Glutamatergic neuron (in vitro differentiated cells): ENCODE results near the gene CORO7. TPM values are rescaled to one million over a fixed set of nuclear protein-coding genes. Genes with fewer than 3 reads are reported as not detected.

Source experiments
- DNase-seq: peaks from one replicate; pipeline ENCODE4 v3.0.0; 2022
- H3K27ac Mint-ChIP-seq: one replicate; pipeline ENCODE4 v1.8.0; 2020; ENCODE audit warnings: mild to moderate bottlenecking, mixed read lengths, inconsistent platforms; ENCODE audit not compliant: unreplicated experiment
- H3K27me3 Mint-ChIP-seq: one replicate; pipeline ENCODE4 v1.8.0; 2020; ENCODE audit warnings: mild to moderate bottlenecking, moderate library complexity, mixed read lengths, inconsistent platforms; ENCODE audit not compliant: unreplicated experiment
- H3K36me3 Mint-ChIP-seq: one replicate; pipeline ENCODE4 v1.8.0; 2020; ENCODE audit warnings: mild to moderate bottlenecking, mixed read lengths, inconsistent platforms; ENCODE audit not compliant: unreplicated experiment
- H3K4me1 Mint-ChIP-seq: one replicate; pipeline ENCODE4 v1.8.0; 2020; ENCODE audit warnings: mild to moderate bottlenecking, low read depth, mixed read lengths, inconsistent platforms; ENCODE audit not compliant: unreplicated experiment
- H3K4me3 Mint-ChIP-seq: one replicate; pipeline ENCODE4 v1.8.0; 2020; ENCODE audit warnings: mild to moderate bottlenecking, mixed read lengths, inconsistent platforms; ENCODE audit not compliant: unreplicated experiment
- H3K9me3 Mint-ChIP-seq: one replicate; pipeline ENCODE4 v1.8.0; 2020; ENCODE audit warnings: mild to moderate bottlenecking, moderate library complexity, mixed read lengths, inconsistent platforms; ENCODE audit not compliant: unreplicated experiment
- total RNA-seq: library from RNA; stranded (reverse); fragmentation: NEBNext Ultra II Directional; extraction: Animal tissue kit (Norgen Biotek cat#: 25700); gene quantifications from one replicate; pipeline ENCODE4 v1.2.1, GENCODE V29; 2021; ENCODE audit not compliant: unreplicated experiment
- TF ChIP-seq, protein P1 (sequence below): fragments of 200-600 bp; sonication (generic); IDR thresholded peaks from one replicate; pipeline ENCODE4 v1.5.0; 2021; ENCODE audit not compliant: partially characterized antibody, unreplicated experiment

Gene CORO7
- total RNA-seq, 1 donor from 2014 or later, result 200 TPM

DNA sequence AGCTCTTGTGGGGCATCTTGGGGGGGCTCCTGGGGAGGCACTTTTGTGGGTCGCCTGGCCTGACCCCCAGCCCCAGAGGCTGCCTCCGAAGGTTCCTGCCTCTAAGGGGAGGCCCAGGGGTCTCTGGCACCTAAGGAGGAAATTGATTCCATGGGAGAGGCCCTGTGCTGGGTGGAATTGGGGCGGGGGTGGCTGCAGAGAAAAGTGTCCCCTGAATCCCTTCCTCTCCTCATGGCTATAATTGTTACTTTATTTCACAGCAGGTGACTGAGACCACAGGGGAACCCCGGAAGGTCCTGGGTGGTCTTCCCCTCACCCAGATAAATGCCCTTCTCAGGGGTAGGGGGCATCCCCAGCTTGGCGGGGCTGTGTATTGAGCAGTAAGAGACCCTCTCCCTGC lies 97.4 kb downstream of the CORO7 start:
- peaks cover 11% of the 10 kb centered on the region for H3K27me3 Mint-ChIP-seq
- no peak overlapping the region for H3K27ac Mint-ChIP-seq
- no peak overlapping the region for H3K4me3 Mint-ChIP-seq
- H3K36me3 Mint-ChIP-seq, result no peaks in the 10 kb centered on the region
- peaks cover 9% of the 10 kb centered on the region for H3K9me3 Mint-ChIP-seq
- TF ChIP-seq, protein P1, sequence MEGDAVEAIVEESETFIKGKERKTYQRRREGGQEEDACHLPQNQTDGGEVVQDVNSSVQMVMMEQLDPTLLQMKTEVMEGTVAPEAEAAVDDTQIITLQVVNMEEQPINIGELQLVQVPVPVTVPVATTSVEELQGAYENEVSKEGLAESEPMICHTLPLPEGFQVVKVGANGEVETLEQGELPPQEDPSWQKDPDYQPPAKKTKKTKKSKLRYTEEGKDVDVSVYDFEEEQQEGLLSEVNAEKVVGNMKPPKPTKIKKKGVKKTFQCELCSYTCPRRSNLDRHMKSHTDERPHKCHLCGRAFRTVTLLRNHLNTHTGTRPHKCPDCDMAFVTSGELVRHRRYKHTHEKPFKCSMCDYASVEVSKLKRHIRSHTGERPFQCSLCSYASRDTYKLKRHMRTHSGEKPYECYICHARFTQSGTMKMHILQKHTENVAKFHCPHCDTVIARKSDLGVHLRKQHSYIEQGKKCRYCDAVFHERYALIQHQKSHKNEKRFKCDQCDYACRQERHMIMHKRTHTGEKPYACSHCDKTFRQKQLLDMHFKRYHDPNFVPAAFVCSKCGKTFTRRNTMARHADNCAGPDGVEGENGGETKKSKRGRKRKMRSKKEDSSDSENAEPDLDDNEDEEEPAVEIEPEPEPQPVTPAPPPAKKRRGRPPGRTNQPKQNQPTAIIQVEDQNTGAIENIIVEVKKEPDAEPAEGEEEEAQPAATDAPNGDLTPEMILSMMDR, result no peak
- peaks cover 8% of the 10 kb centered on the region for H3K4me1 Mint-ChIP-seq
- no peak for DNase-seq

DNA sequence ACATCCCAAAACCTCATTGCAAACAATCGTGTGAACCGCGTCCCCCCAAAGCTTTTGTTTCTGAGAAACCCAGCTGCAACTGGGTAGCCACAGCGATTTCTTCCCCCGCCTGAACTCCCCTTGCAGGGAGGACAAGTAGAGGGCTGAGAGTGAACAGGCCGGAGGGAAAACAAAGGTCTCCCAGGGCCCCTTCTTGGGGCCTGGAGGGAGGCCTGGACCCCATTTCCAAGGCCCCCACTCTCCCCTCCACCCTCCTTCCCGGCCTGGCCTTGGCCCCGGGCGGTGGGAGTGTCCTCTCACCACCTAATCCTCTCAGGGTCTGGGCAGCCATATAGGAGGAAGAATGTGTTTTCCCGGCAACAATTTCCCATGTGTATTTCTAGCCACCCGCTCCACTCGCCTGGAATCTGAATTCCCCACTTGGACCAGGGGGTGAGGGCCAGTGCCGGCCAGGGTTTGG lies 97.9 kb downstream of the CORO7 start:
- Mint-ChIP-seq H3K4me1 (peaks cover 8% of the 10 kb centered on the region), H3K36me3 (no peaks in the 10 kb centered on the region), H3K4me3 (peak overlapping the region; percentile 83), H3K9me3 (peaks cover 11% of the 10 kb centered on the region), H3K27ac (no peak overlapping the region), H3K27me3 (peaks cover 11% of the 10 kb centered on the region)
- TF ChIP-seq, protein P1, result no peak
- DNase-seq, result no peak

DNA sequence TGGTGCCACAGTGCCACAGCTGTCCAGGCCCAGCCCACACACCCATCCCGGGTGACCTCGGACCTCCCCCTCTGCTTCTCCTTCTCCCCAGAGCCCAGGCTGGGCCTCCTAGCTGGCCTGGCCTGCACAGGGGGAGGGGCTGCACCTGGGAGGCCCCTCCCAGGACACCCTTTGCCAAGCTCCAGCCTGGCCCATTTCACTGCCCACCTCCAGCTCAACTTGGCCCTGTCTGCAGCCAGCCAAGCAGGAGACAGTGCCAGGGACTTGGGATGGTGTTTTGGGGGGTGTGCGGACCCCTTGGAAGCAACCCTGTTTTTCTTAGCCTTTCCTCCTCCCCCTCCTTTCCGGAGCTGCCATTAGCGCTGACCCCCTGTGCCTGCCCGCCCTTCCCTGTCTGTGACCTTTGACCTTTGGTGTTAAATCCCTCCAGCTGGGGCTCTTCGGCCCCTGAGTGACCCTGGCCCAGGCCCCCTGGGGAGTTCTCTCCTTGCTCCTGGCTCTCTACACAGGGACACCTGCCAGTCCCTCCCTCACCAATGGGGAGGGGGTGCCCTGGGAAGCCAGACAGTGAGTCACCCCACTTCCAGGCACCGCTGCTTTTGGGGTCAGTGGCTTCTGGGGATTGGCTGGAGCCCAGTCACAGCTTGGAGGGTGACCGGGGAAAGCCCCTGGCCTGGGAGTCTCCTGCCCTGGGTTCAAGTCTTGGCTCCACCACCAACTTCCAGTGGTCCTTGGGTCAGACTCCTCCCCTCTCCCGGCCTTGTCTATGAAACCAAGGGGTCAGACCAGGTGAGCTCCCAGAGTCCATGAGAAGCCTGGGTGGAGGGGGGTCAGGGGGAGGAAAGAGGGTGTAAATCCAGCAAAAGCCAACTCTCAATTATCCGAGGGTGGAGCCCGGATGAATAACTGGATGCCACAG lies 98.6 kb downstream of the CORO7 start:
- Mint-ChIP-seq H3K4me3 (peak overlapping the region; percentile 83), H3K4me1 (peaks cover 8% of the 10 kb centered on the region), H3K27ac (no peak overlapping the region)

DNA sequence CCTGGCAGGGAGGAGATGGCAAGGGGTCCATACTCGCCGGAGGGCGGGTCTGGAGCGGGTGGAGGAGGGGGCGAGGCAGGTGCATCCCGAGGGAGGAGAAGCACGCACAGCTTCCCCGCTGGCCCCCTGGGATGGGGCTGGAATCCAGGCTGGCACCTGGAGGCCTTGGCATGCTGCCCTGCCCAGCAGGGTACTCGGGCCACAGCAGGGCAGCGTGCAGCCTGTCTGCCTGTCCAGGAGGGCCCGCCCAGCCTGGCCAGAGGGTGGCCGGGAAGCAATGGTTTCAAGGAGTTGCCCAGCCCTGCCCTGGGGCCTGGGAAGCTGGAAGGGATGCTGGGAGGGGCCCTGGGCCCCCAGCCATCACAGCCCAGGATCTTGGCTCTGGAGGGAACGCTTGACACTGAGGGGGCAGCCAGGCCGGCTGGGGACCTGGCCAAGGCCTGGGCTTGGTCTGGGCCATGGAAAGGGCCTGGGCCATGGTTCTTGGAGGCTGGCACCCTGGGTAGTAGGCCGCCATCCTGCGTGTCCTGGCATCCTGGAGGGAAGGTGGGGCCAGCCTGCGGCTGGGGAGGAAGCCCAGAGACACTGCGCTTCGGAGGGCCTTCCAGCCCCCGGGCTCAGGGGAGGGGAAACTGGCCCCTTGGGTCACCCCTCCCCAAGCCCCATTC lies 99.4 kb downstream of the CORO7 start:
- Mint-ChIP-seq H3K4me3 (peak overlapping the region; percentile 83), H3K4me1 (peaks cover 8% of the 10 kb centered on the region), H3K9me3 (peaks cover 11% of the 10 kb centered on the region), H3K27ac (no peak overlapping the region), H3K36me3 (no peaks in the 10 kb centered on the region), H3K27me3 (peaks cover 11% of the 10 kb centered on the region)
- DNase-seq, result no peak
- TF ChIP-seq, protein P1, result no peak

More for the DNA sequence above, 98.6 kb downstream of the CORO7 start:
- TF ChIP-seq, protein P1, result no peak
- Mint-ChIP-seq H3K36me3 (no peaks in the 10 kb centered on the region), H3K27me3 (peaks cover 11% of the 10 kb centered on the region), H3K9me3 (peaks cover 11% of the 10 kb centered on the region)
- peak; percentile 58 for DNase-seq
